ENCODE measurements around the gene HOXA3.

HOXA3 gene

DNA sequence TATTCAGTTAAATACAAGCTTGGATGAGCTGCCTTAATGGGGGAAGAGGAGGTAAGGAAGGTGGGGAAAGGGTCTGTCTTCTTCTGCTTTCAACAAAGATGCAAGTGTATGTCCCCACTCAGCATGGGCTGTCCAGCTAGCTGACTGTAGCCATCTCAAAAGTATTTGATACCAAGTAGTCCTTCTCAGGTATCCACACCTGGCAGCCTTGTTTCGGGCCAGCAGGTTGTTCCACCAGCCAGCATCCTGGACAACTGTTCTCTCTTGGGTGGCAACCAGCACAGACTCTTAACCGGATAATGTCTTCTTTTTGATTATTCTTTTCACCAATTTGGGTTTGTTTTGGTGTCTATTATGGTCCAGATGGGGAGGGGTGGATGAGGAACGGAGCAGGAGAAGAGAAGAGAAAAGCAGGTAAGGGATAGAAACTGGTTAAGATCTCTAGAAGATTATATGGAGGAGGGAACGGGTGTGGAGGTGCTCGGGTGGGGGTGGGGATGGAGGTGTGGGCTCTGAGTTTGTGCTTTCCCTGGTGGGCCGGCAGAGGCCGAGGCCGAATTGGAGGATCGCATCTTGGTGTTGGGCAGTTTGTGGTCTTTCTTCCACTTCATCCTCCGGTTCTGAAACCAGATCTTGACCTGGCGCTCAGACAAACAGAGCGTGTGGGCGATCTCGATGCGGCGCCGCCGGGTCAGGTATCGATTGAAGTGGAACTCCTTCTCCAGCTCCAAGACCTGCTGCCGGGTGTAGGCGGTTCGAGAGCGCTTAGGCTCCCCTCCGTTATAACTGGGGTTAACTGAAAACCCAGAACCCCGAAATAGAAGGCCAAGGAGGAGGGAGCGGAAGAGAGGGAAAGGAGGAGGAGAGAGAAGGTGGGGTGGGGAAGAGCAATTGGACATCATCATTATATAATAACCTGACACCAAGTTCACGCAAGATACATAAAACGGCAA lies 23.3 kb downstream of the HOXA3 start:
- H3K27ac ChIP-seq (ENCODE audit: insufficient read depth in 1 of 2, low read depth in 1 of 2, low read length in 2 of 2, poor library complexity in 1 of 2, severe bottlenecking in 2 of 2) = no peak overlapping the region
- DNase-seq = no peak
- H3K9me3 ChIP-seq (ENCODE audit: control extremely low read depth in 1 of 5, control insufficient read depth in 4 of 5, insufficient read depth in 2 of 5, low read depth in 1 of 5, low read length in 4 of 5) = no peaks in the 10 kb centered on the region
- H3K4me1 ChIP-seq (ENCODE audit: control extremely low read depth in 1 of 4, control insufficient read depth in 4 of 4, insufficient read depth in 4 of 4, low read length in 3 of 4) = peaks cover 0 to 21% (median 4%) of the 10 kb centered on the region in 4 experiments
- WGBS (ENCODE audit: insufficient coverage) = 100% methylated on average over 18 of the region's 28 CpGs
- no peak overlapping the region for H3K4me3 ChIP-seq (ENCODE audit: control insufficient read depth in 1 of 7, extremely low read depth in 1 of 7, insufficient read depth in 4 of 7, low read depth in 2 of 7, low read length in 6 of 7)
- CTCF ChIA-PET = interaction anchor here (0.7 to 2.2 kb wide), 7 partner anchors 9 to 274 kb away, joined by 3 to 7 read pairs (median 4); no protein-coding TSS in a partner anchor
- peaks cover 3 to 78% (median 58%) of the 10 kb centered on the region in 4 experiments for H3K36me3 ChIP-seq (ENCODE audit: control insufficient read depth in 4 of 4, insufficient read depth in 4 of 4, low read length in 3 of 4)
- no peaks in the 10 kb centered on the region for H3K27me3 ChIP-seq (replicated peaks in 2 of 5; ENCODE audit: control insufficient read depth in 4 of 5, insufficient read depth in 5 of 5, low read length in 4 of 5)
- POLR2A ChIA-PET = no interaction called here

- Histone ChIP-seq H3K27ac (ENCODE audit: insufficient read depth in 1 of 2, low read depth in 1 of 2, low read length in 2 of 2, poor library complexity in 1 of 2, severe bottlenecking in 2 of 2) (no peak overlapping the region), H3K4me3 (ENCODE audit: control insufficient read depth in 1 of 7, extremely low read depth in 1 of 7, insufficient read depth in 4 of 7, low read depth in 2 of 7, low read length in 6 of 7) (no peak overlapping the region), H3K4me1 (ENCODE audit: control extremely low read depth in 1 of 4, control insufficient read depth in 4 of 4, insufficient read depth in 4 of 4, low read length in 3 of 4) (peaks cover 3 to 16% (median 4%) of the 10 kb centered on the region in 4 experiments), H3K27me3 (replicated peaks in 2 of 5; ENCODE audit: control insufficient read depth in 4 of 5, insufficient read depth in 5 of 5, low read length in 4 of 5) (no peaks in the 10 kb centered on the region), H3K36me3 (ENCODE audit: control insufficient read depth in 4 of 4, insufficient read depth in 4 of 4, low read length in 3 of 4) (peaks cover 3 to 79% (median 55%) of the 10 kb centered on the region in 4 experiments), H3K9me3 (ENCODE audit: control extremely low read depth in 1 of 5, control insufficient read depth in 4 of 5, insufficient read depth in 2 of 5, low read depth in 1 of 5, low read length in 4 of 5) (no peaks in the 10 kb centered on the region)
- POLR2A ChIA-PET = no interaction called here
- WGBS (ENCODE audit: insufficient coverage) = 90% methylated on average over 1 of the region's 2 CpGs
- CTCF ChIA-PET = interaction anchor here (0.7 to 1.8 kb wide), 6 partner anchors 8 to 273 kb away, joined by 3 to 7 read pairs (median 4); no protein-coding TSS in a partner anchor
- no peak for DNase-seq
Observed at GRCh38 chr7:27128034-27128433, 24.3 kb downstream of the HOXA3 start.

DNA sequence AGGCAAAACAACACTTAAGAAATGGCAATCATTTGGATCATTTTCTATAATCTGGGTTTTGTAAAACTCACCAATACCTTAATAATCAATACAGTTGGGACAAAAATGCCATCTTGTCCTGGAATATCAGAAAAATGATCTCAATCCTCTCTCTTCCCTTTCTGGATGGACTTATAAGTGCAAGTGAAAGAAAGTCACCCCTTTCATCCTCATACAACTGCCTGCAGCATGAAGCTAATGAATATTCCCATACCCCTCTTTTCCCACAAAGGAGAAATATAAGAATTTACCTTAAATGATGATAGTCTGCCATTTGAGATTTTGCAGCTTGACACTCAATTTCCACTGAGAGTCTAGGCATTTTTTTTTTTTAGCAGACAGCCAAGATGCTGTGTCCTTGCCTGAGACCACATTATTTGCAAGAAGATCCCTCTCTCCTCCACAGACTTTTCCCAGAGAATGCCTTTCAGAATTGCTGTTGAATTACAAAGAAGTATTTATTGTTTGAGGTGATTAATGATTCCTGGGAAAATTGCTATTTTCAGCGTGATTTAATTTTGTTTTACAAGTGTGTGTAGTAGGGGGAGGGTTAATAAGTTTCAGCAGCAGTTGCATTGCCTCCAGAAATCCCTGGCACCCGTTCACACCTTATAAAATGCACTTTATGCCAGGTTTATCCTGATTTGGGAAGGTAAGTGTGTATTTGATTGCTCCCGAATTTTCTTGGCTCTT lies 25.6 kb downstream of the HOXA3 start:
- H3K9me3 ChIP-seq (ENCODE audit: control extremely low read depth in 1 of 5, control insufficient read depth in 4 of 5, insufficient read depth in 2 of 5, low read depth in 1 of 5, low read length in 4 of 5) = no peaks in the 10 kb centered on the region
- H3K27me3 ChIP-seq (replicated peaks in 2 of 5; ENCODE audit: control insufficient read depth in 4 of 5, insufficient read depth in 5 of 5, low read length in 4 of 5) = no peaks in the 10 kb centered on the region
- H3K4me1 ChIP-seq (ENCODE audit: control extremely low read depth in 1 of 4, control insufficient read depth in 4 of 4, insufficient read depth in 4 of 4, low read length in 3 of 4) = peaks cover 4 to 7% (median 5%) of the 10 kb centered on the region in 4 experiments
- 100% methylated on average over 2 of the region's 3 CpGs for WGBS (ENCODE audit: insufficient coverage)
- no peak for DNase-seq
- peaks cover 3 to 85% (median 61%) of the 10 kb centered on the region in 4 experiments for H3K36me3 ChIP-seq (ENCODE audit: control insufficient read depth in 4 of 4, insufficient read depth in 4 of 4, low read length in 3 of 4)
- H3K27ac ChIP-seq (ENCODE audit: insufficient read depth in 1 of 2, low read depth in 1 of 2, low read length in 2 of 2, poor library complexity in 1 of 2, severe bottlenecking in 2 of 2) = no peak overlapping the region
- H3K4me3 ChIP-seq (ENCODE audit: control insufficient read depth in 1 of 7, extremely low read depth in 1 of 7, insufficient read depth in 4 of 7, low read depth in 2 of 7, low read length in 6 of 7) = no peak overlapping the region
- ChIA-PET POLR2A (no interaction called here), CTCF (interaction anchor here (0.6 to 1.7 kb wide), 2 partner anchors 24 to 74 kb away, joined by 3 to 4 read pairs; no protein-coding TSS in a partner anchor)

GRCh38 chr7:27125986-27126394 lies 26.4 kb downstream of the HOXA3 start:
- POLR2A ChIA-PET = no interaction called here
- WGBS (ENCODE audit: insufficient coverage) = 89% methylated on average over 5 of the region's 5 CpGs
- Histone ChIP-seq H3K27me3 (replicated peaks in 2 of 5; ENCODE audit: control insufficient read depth in 4 of 5, insufficient read depth in 5 of 5, low read length in 4 of 5) (no peaks in the 10 kb centered on the region), H3K9me3 (ENCODE audit: control extremely low read depth in 1 of 5, control insufficient read depth in 4 of 5, insufficient read depth in 2 of 5, low read depth in 1 of 5, low read length in 4 of 5) (no peaks in the 10 kb centered on the region), H3K36me3 (ENCODE audit: control insufficient read depth in 4 of 4, insufficient read depth in 4 of 4, low read length in 3 of 4) (peaks cover 3 to 88% (median 63%) of the 10 kb centered on the region in 4 experiments), H3K27ac (ENCODE audit: insufficient read depth in 1 of 2, low read depth in 1 of 2, low read length in 2 of 2, poor library complexity in 1 of 2, severe bottlenecking in 2 of 2) (no peak overlapping the region), H3K4me3 (ENCODE audit: control insufficient read depth in 1 of 7, extremely low read depth in 1 of 7, insufficient read depth in 4 of 7, low read depth in 2 of 7, low read length in 6 of 7) (no peak overlapping the region), H3K4me1 (ENCODE audit: control extremely low read depth in 1 of 4, control insufficient read depth in 4 of 4, insufficient read depth in 4 of 4, low read length in 3 of 4) (peaks cover 0 to 5% (median under 1%) of the 10 kb centered on the region in 4 experiments)
- DNase-seq = no peak
- CTCF ChIA-PET = no interaction called here

- Histone ChIP-seq H3K27me3 (replicated peaks in 2 of 5; ENCODE audit: control insufficient read depth in 4 of 5, insufficient read depth in 5 of 5, low read length in 4 of 5) (no peaks in the 10 kb centered on the region), H3K27ac (ENCODE audit: insufficient read depth in 1 of 2, low read depth in 1 of 2, low read length in 2 of 2, poor library complexity in 1 of 2, severe bottlenecking in 2 of 2) (no peak overlapping the region), H3K4me3 (ENCODE audit: control insufficient read depth in 1 of 7, extremely low read depth in 1 of 7, insufficient read depth in 4 of 7, low read depth in 2 of 7, low read length in 6 of 7) (no peak overlapping the region), H3K4me1 (ENCODE audit: control extremely low read depth in 1 of 4, control insufficient read depth in 4 of 4, insufficient read depth in 4 of 4, low read length in 3 of 4) (peaks cover 0 to 5% (median 0%) of the 10 kb centered on the region in 4 experiments), H3K9me3 (ENCODE audit: control extremely low read depth in 1 of 5, control insufficient read depth in 4 of 5, insufficient read depth in 2 of 5, low read depth in 1 of 5, low read length in 4 of 5) (no peaks in the 10 kb centered on the region), H3K36me3 (ENCODE audit: control insufficient read depth in 4 of 4, insufficient read depth in 4 of 4, low read length in 3 of 4) (peaks cover 3 to 94% (median 64%) of the 10 kb centered on the region in 4 experiments)
- POLR2A ChIA-PET = no interaction called here
- DNase-seq = no peak
- CTCF ChIA-PET = no interaction called here
- WGBS (ENCODE audit: insufficient coverage) = 98% methylated on average over 5 of the region's 8 CpGs
Observed at GRCh38 chr7:27124902-27125689, 27.3 kb downstream of the HOXA3 start.

GRCh38 chr7:27124096-27124901 lies 28.1 kb downstream of the HOXA3 start:
- no peak overlapping the region for H3K27ac ChIP-seq (ENCODE audit: insufficient read depth in 1 of 2, low read depth in 1 of 2, low read length in 2 of 2, poor library complexity in 1 of 2, severe bottlenecking in 2 of 2)
- CTCF ChIA-PET = no interaction called here
- H3K4me3 ChIP-seq (ENCODE audit: control insufficient read depth in 1 of 7, extremely low read depth in 1 of 7, insufficient read depth in 4 of 7, low read depth in 2 of 7, low read length in 6 of 7) = no peak overlapping the region

More at GRCh38 chr7:27124096-27124901, 28.1 kb downstream of the HOXA3 start:
- Histone ChIP-seq H3K27me3 (replicated peaks in 2 of 5; ENCODE audit: control insufficient read depth in 4 of 5, insufficient read depth in 5 of 5, low read length in 4 of 5) (no peaks in the 10 kb centered on the region), H3K9me3 (ENCODE audit: control extremely low read depth in 1 of 5, control insufficient read depth in 4 of 5, insufficient read depth in 2 of 5, low read depth in 1 of 5, low read length in 4 of 5) (no peaks in the 10 kb centered on the region), H3K36me3 (ENCODE audit: control insufficient read depth in 4 of 4, insufficient read depth in 4 of 4, low read length in 3 of 4) (peaks cover 8 to 94% (median 66%) of the 10 kb centered on the region in 4 experiments), H3K4me1 (ENCODE audit: control extremely low read depth in 1 of 4, control insufficient read depth in 4 of 4, insufficient read depth in 4 of 4, low read length in 3 of 4) (peaks cover 0 to 5% (median 0%) of the 10 kb centered on the region in 4 experiments)
- no peak for DNase-seq
- 94% methylated on average over 36 of the region's 43 CpGs for WGBS (ENCODE audit: insufficient coverage)
- POLR2A ChIA-PET = no interaction called here

Measured in common myeloid progenitor, CD34-positive (primary cell).